ENCODE measurements around the gene HDAC8. TPM values are rescaled to one million over a fixed set of nuclear protein-coding genes. Genes with fewer than 3 reads are reported as not detected.

HDAC8 gene
- total RNA-seq, 1 donor from 2014 or later = 33.0 TPM

- DNase-seq (ENCODE audit: extremely low read depth, low read depth, low spot score) = no peak
Measured at GRCh38 chrX:72304877-72305276, 267.8 kb downstream of the HDAC8 start.

GRCh38 chrX:72301781-72302180, 270.9 kb downstream of the HDAC8 start:
- no peak for DNase-seq (ENCODE audit: extremely low read depth, low read depth, low spot score)

DNA sequence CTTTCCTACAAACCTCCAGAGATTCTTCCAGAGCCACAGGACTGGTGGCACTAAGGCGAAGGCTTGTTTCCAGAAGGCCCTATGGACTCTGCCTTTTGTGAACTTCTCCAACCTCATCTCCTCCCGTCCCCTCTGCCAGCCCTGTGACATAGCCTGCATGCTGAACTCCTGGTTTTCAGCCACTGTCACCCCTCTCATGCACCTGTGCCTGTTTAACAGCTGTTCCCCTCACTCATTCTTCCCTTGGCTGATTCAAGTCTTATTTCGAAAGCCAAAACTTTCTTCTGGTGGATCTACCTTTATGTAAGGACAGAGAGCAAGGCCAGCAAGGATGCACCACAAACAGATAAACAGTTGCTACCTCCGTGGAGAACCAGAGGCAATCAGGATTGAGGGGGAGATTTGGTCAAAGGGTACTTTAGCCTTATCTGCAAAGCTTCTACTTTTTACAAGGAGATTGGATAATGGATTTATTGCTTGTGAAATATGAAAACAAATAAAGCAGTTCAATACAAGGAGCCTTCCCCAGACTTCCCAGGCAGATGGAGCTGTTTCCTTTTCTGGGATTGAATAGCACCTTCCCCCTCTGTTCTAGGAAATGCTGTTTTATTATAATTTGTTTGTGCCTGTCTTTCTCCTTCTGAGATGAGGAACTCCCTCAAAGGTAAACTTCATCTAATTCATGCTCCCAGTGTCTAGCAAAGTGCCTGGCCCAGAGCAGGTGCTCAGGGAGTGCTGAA, 272.6 kb downstream of the HDAC8 start:
- no peak for DNase-seq (ENCODE audit: extremely low read depth, low read depth, low spot score)

DNA sequence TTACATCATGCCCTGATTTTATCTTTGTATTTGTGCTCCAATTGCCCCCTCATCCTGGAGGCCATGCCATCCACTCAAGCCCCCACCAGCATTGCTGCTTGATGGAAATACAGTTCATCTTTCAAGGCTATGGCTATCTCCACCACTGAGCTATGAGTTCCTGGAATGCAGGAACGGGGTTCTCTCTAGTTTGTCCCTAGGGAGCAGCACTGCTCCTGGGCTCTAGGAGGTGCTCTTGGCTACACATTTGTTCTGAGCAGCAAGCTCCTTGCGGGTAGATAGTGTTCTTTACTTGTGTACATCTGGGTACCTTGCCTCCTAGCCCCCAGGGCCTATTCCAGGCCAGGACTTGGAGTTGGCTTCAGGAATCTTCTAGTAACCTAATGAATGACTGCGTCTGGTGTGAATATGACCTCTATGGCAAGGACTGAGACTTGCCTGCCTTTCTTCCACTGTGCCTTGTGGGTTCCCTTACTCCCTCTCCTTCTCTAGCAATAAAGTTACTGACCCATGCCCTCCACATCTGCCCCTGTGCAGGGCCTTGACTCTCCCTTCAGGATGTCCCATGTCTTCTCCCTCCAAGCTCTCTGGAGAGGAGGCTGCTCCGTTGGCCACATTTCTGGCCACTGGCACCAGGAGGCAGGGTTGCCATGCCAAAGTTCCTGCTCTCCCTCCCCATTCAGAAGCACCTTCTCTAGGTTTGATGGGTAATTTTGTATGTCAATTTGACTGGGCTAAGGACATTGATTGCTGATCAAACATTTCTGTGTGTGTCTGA, 274.5 kb downstream of the HDAC8 start:
- no peak for DNase-seq (ENCODE audit: extremely low read depth, low read depth, low spot score)

DNA sequence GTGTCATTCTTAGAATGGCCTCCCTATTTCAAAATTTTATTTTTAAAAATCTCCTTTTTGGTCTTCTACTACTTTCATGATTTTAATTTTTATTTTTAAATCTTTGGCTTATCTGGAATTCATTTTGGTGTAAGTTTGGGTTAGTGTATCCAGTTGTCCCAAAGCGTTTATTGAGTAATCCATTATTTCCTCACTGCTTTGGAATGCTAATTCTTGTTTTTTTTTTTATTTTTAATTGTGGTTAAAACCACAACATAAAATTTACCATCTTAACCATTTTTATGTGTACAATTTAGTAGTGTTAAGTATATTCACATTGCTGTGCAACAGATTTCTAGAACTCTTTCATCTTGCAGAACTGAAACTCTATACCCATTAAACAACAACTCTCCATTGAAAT, 275.7 kb downstream of the HDAC8 start:
- no peak for DNase-seq (ENCODE audit: extremely low read depth, low read depth, low spot score)

- no peak for DNase-seq (ENCODE audit: extremely low read depth, low read depth, low spot score)
Measured at GRCh38 chrX:72295745-72296144, 276.9 kb downstream of the HDAC8 start.

DNA sequence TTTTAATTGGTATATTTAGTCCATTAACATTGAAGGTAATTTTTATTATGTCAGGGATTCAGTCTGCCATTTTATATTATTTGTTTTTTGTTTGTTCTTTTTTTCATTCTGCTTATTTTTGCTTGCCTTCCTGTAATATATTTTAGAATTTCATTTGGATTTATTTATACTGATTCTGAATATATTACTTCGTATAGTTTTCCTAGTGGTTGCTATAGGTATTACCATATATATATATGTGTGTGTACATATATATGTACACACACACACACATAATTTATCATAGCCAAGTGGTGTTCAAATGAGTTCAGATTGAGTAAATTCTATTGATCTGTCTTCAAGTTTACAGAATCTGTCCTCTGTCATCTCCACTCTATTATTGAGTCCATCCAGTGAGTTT, 278.1 kb downstream of the HDAC8 start:
- no peak for DNase-seq (ENCODE audit: extremely low read depth, low read depth, low spot score)

DNA sequence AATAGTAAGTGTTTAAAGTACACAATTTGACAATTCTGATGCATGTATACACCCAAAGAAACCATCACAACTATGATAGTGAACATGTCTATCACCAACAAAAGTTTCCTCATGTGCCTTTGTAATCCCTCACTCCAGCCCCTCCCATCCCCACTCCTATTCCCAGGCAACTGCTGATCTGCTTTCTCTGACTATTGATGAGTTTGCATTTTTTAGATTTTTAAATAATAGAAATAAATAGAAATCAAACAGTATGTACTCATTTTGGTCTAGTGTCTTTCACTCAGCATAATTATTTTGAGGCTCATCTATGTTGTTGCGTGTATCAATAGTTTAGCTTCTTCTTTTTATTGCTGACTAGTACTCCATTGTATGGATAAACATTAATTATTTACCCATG, 290.3 kb downstream of the HDAC8 start:
- no peak for DNase-seq (ENCODE audit: extremely low read depth, low read depth, low spot score)

GRCh38 chrX:72280321-72280845, 292.3 kb downstream of the HDAC8 start:
- no peak for DNase-seq (ENCODE audit: extremely low read depth, low read depth, low spot score)

Other genes starting within 250 kb of the HDAC8 start
- 3.4 and 3.7 TPM in 2 replicates for gene PHKA1, start 141.5 kb upstream of the HDAC8 start, total RNA-seq
- not detected in 2 replicates for gene DMRTC1B, start 204.0 kb upstream of the HDAC8 start, total RNA-seq
- not detected in 2 replicates for gene FAM236B, start 209.8 kb upstream of the HDAC8 start, total RNA-seq
- gene FAM236D, start 235.4 kb upstream of the HDAC8 start, total RNA-seq = not detected in 2 replicates